Measurements from ENCODE around the gene PTPN14. TPM values are rescaled to one million over a fixed set of nuclear protein-coding genes. Genes with fewer than 3 reads are reported as not detected.

Gene PTPN14
- total and polyA plus RNA-seq, 2 donors from 2014 or later, result 5.1 to 87.2 TPM

DNA sequence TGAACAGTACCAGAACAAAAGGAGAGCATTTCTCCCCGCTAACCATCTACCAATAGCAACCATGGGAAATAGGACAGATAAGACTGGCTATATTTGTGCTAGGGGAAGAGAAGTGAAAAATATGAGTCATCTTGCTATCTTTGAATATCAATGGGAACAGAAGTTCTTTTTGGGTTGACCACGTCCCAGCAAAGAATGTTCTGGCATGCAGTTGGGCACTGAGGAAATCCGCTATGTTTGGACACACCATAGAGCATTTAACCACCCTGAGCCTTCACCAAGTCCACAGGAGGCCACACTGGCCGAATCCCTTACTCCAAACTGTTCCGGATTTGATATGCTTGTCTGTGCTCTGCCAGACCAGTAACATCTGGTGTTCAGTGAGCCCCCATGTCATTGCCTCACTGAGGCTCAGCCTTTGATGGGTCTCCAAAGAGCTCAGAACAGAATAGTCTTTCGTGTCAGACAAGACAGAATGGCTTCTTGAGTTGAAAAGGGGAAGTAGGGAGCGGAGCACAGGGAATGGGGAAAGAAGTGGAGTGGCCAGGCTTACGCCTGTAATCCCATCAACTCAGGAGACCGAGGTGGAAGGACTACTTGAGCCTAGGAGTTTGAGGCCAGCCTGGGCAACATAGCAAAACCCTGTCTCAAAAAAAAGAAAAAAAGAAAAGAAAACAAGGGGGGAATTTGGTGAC, 189.1 kb downstream of the PTPN14 start:
- Histone ChIP-seq H3K4me3 (ENCODE audit: low read length in 3 of 3) (no peak overlapping the region), H3K4me1 (ENCODE audit: control insufficient read depth in 2 of 3, insufficient read depth in 2 of 3, low read depth in 1 of 3, low read length in 3 of 3) (peaks cover 0 to 4% (median 0%) of the 10 kb centered on the region in 3 donors), H3K9me3 (ENCODE audit: control insufficient read depth in 2 of 3, insufficient read depth in 1 of 3, low read length in 3 of 3) (no peaks in the 10 kb centered on the region), H3K36me3 (ENCODE audit: control insufficient read depth in 2 of 3, insufficient read depth in 3 of 3, low read length in 3 of 3) (peaks cover 0 to 42% (median 20%) of the 10 kb centered on the region in 3 donors), H3K27me3 (ENCODE audit: control insufficient read depth, insufficient read depth, low read length) (no peaks in the 10 kb centered on the region), H3K27ac (ENCODE audit: low read depth in 2 of 2, low read length in 2 of 2) (no peak overlapping the region), H3K9ac (ENCODE audit: low read length in 3 of 3) (no peak overlapping the region)
- intact Hi-C loops (cut with DNase I), result no loop called here
- FAIRE-seq (no peak), DNase-seq (no peak)
- TF ChIP-seq, protein P1, sequence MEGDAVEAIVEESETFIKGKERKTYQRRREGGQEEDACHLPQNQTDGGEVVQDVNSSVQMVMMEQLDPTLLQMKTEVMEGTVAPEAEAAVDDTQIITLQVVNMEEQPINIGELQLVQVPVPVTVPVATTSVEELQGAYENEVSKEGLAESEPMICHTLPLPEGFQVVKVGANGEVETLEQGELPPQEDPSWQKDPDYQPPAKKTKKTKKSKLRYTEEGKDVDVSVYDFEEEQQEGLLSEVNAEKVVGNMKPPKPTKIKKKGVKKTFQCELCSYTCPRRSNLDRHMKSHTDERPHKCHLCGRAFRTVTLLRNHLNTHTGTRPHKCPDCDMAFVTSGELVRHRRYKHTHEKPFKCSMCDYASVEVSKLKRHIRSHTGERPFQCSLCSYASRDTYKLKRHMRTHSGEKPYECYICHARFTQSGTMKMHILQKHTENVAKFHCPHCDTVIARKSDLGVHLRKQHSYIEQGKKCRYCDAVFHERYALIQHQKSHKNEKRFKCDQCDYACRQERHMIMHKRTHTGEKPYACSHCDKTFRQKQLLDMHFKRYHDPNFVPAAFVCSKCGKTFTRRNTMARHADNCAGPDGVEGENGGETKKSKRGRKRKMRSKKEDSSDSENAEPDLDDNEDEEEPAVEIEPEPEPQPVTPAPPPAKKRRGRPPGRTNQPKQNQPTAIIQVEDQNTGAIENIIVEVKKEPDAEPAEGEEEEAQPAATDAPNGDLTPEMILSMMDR (IDR thresholded peaks at IDR 0.05; ENCODE audit: borderline replicate concordance, extremely low read depth, insufficient read depth), result no peak

DNA sequence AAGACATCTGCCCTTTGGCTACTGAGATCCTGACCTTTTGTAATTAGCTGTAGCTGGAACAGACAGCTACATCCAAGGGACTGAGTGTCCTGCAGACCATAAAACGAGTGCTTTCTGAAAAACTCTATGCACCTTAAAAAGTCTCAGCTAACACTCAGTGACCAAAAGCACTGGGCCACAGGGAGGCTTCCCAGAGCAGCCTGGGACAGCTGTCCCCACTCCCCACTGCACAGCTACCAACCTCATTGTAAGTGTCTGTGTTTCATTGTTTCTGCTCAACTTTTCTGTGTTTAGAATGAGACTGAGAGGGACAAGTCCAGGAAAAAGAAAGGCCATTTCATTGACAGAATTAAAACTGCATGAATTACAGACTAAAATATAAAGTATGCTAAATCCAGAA, 189.8 kb downstream of the PTPN14 start:
- peaks cover 0 to 49% (median 22%) of the 10 kb centered on the region in 3 donors for H3K36me3 ChIP-seq (ENCODE audit: control insufficient read depth in 2 of 3, insufficient read depth in 3 of 3, low read length in 3 of 3)
- H3K4me1 ChIP-seq (ENCODE audit: control insufficient read depth in 2 of 3, insufficient read depth in 2 of 3, low read depth in 1 of 3, low read length in 3 of 3), result peaks cover 0 to 4% (median 0%) of the 10 kb centered on the region in 3 donors
- no peak for DNase-seq
- no peak overlapping the region for H3K4me3 ChIP-seq (ENCODE audit: low read length in 3 of 3)
- no peaks in the 10 kb centered on the region for H3K9me3 ChIP-seq (ENCODE audit: control insufficient read depth in 2 of 3, insufficient read depth in 1 of 3, low read length in 3 of 3)
- TF ChIP-seq, protein P1 (IDR thresholded peaks at IDR 0.05; ENCODE audit: borderline replicate concordance, extremely low read depth, insufficient read depth), result no peak
- FAIRE-seq, result no peak
- no peak overlapping the region for H3K27ac ChIP-seq (ENCODE audit: low read depth in 2 of 2, low read length in 2 of 2)
- no peak overlapping the region for H3K9ac ChIP-seq (ENCODE audit: low read length in 3 of 3)
- intact Hi-C loops (cut with DNase I), result no loop called here
- H3K27me3 ChIP-seq (ENCODE audit: control insufficient read depth, insufficient read depth, low read length), result no peaks in the 10 kb centered on the region

DNA sequence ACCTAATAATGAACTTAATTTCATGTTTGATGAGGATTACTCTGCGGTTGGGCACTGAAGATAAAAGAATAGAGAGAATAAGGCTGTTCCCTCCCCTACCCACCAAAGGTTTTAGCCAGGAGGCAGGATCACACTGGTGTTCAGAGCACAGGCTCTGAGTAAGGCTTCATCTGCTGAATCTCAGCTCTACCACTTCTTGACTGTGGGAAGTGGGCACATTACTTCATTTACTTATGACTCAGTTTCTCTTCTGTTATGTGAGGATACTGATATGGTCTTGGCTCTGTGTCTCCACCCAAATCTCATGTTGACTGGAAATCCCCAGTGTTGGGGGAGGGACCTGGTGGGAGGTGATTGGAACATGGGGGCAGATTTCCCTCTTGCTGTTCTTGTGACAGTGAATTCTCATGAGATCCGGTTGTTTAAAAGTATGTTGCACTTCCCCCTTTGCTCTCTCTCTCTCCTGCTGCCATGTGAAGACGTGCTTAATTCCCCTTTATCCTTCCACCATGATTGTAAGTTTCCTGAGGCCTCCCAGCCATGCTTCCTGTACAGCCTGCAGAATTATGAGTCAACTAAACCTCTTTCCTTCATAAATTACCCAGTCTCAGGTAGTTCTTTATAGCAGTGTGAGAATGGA, 190.8 kb downstream of the PTPN14 start:
- FAIRE-seq, result no peak
- Histone ChIP-seq H3K4me3 (ENCODE audit: low read length in 3 of 3) (no peak overlapping the region), H3K4me1 (ENCODE audit: control insufficient read depth in 2 of 3, insufficient read depth in 2 of 3, low read depth in 1 of 3, low read length in 3 of 3) (peaks cover 0 to 4% (median 0%) of the 10 kb centered on the region in 3 donors), H3K9me3 (ENCODE audit: control insufficient read depth in 2 of 3, insufficient read depth in 1 of 3, low read length in 3 of 3) (no peaks in the 10 kb centered on the region), H3K9ac (ENCODE audit: low read length in 3 of 3) (no peak overlapping the region), H3K27ac (ENCODE audit: low read depth in 2 of 2, low read length in 2 of 2) (no peak overlapping the region), H3K36me3 (ENCODE audit: control insufficient read depth in 2 of 3, insufficient read depth in 3 of 3, low read length in 3 of 3) (peaks cover 0 to 52% (median 28%) of the 10 kb centered on the region in 3 donors), H3K27me3 (ENCODE audit: control insufficient read depth, insufficient read depth, low read length) (no peaks in the 10 kb centered on the region)
- TF ChIP-seq, protein P1 (IDR thresholded peaks at IDR 0.05; ENCODE audit: borderline replicate concordance, extremely low read depth, insufficient read depth), result no peak
- DNase-seq, result no peak
- intact Hi-C loops (cut with DNase I), result no loop called here

Measured in kidney (tissue), 14 donors.